ENCODE measurements around the gene DEFB124.
"Not testable (repeated sequence)": the region's sequence is repeated elsewhere in the genome, so short reads cannot be mapped to it uniquely, and the experiment has no call there.

The DEFB124 gene

DNA sequence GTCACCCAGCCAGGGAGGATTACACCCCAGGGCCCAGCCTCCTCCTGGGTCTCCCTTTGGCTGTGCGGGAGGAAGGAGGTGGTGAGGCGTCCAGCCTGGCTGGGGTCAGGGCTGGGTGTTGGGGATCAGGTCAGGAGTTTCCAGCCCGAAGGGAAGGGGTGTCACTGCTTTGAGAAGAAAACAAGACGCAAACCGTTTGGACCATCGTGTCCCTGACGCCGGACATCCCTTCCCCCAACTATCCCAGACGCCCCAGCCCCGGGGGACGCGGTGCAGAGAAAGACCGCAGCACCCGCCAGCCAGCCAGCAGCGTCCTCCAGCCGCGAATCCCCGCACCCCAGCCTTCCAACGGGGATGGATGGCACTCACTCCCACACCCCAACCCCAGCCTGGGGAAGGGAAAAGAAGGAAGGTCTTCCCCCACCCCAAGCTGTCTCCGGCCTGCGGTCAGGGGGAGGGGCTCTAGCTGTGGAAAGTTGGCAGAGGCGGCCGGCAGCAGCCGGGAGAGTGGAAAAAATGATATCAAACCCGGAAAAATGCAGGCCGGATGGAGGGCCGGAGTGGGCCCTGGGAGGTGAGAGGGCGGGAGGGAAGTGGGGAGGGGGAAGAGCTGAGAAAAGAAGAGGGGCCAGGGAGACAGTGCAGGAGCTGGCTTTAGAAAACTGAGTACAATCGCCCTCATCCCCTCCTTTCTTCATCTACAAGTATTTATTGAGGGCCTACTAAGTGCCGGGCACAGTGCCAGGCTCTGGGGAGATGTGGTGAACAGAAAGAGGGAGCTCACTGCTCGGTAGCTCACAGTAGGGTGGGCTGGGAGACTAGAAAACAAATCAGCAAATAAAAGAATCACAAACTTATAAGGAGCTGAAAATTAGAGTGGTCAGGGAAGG lies 10.8 kb upstream of the DEFB124 start:
- DNase-seq = no peak

DNA sequence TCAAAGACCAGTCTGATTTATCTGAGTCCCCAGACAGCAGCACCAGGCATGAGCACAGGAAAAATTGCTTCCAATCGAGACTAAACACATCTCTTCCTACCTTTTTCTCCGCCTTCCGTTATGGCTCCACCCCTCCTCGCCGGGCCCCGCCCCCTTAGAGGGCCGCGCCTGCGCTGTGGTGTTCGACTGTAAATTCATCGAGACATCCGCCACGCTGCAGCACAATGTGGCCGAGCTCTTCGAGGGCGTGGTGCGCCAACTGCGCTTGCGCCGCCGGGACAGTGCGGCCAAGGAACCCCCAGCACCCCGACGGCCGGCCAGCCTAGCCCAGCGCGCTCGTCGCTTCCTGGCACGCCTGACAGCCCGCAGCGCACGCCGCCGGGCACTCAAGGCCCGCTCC lies 9.1 kb upstream of the DEFB124 start:
- no peak for DNase-seq

DNA sequence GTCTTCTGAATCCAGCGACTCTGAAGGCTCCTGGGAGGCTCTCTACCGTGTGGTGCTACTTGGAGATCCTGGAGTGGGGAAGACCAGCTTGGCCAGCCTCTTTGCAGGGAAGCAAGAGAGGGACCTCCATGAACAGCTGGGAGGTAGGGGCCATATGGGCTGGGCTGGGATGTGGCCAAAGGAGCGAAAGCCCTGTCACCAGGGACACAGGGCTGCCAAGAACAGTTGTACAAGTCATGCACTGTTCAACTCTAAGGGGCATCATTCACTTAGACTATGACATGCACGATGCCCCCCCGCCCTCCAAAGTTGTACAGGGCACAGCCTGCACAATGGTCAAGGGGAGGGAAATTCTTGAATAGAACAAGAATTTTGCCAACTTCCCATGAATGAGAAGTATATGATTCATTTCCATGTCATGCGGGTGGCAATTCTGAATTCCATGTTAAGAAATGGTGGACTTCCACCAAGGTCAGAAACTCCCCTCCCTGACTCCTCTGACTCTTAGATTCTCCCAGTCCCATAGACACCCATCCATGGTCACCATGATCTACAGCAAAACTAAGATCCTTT lies 1.8 kb upstream of the DEFB124 start:
- no peak for DNase-seq

DNA sequence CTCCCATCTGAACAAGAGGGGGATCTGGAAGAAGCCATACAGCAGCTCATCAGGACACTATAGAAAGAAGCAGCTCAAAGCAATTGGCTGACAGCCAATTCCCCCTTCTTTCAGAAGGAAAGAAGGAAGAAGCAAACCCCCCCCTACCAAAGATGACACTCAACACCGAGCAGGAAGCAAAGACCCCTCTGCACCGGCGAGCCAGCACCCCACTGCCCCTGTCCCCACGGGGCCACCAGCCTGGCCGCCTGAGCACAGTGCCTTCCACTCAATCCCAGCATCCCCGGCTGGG lies 1.3 kb upstream of the DEFB124 start:
- no peak for DNase-seq

DNA sequence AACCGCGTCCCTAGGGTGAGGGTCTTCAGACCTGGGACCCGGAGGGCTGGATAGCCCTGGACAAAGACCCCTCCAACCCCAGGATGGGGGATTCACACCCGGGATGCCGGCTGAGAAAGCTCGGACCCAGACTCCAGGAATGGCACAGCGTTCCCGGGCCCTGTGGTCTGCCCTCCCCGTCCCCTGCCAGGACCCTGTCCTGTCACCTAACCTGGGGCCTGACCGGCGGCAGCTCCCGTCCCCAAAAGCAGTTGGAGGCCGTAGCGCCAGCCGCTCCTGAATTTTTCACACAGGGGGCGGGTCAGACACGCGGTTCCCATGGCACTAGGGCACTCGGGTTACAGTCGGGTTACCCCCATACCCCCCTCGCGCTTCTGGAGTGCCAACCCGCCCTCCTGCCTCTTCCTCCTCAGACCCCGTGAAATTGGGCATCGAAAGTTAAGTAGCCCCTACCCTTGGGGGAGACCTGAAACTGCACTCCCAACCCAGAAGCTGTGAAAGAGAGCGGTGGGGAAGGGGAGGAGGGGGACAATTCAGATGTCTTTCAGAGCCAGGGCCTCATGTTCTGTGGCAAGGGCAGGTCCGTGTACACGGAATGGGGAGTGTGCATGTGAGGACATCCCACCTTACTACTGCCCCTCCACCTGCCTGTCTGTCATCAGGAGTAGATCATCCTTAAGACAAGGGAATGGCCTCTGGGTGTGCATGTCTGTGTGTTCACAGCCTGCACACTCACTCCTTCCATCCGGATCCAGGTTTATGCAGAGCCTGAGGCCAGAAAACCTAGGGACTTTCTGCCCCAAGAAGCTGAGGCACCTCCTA lies 756 bp upstream of the DEFB124 start:
- no peak for DNase-seq

DNA sequence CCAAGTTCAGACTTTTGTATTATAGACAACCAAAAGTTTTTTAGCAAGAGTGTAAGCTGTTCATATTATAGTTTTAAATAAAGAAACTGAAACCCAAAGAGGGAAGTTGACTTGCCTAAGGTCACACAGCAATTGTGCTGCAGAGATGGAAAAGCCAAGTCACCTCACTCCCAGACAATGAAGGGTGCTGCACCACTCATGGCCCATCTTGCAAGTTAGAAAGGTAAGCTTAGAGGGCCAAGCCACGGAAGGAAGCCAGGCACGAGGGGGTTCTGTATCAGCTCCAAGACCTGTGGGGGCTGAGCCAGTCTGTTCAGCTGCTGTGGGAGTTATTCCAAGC lies 860 bp downstream of the DEFB124 start:
- DNase-seq = no peak

DNA sequence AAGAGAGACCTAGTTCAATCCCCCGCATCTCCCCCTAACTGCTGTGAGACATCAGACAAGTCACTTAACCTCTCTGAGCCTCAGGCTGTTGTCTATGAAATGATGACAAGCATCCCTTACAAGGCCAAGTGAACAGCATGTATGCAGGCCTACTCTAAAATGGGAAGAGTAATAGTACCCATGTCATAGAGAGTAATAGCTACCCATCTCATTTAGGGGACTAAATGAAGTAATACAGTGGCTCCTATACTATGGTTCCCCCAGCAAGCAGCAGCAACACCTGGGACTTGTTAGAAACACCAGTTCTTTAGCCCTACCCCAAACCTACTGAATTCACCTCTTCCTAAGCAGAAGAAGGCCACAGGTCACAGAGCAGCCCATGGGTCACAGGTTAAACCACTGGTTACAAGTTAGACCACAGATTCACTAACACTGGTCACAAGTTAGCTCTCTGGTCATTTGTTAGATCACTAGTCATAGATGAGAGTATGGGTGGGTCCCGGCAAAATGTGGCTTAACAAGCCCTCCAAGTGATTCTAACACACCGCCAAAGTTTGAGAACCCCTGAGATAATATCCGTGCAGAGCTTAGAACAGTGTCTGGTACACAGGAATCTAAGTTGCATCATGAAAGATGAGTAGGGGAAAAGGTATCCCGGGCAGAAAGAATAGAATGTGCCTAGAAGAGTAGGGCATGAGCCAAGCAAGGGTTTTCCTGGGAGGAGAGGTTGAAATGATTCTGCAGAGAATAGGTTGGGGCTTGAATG lies 1.4 kb downstream of the DEFB124 start:
- no peak for DNase-seq

DNA sequence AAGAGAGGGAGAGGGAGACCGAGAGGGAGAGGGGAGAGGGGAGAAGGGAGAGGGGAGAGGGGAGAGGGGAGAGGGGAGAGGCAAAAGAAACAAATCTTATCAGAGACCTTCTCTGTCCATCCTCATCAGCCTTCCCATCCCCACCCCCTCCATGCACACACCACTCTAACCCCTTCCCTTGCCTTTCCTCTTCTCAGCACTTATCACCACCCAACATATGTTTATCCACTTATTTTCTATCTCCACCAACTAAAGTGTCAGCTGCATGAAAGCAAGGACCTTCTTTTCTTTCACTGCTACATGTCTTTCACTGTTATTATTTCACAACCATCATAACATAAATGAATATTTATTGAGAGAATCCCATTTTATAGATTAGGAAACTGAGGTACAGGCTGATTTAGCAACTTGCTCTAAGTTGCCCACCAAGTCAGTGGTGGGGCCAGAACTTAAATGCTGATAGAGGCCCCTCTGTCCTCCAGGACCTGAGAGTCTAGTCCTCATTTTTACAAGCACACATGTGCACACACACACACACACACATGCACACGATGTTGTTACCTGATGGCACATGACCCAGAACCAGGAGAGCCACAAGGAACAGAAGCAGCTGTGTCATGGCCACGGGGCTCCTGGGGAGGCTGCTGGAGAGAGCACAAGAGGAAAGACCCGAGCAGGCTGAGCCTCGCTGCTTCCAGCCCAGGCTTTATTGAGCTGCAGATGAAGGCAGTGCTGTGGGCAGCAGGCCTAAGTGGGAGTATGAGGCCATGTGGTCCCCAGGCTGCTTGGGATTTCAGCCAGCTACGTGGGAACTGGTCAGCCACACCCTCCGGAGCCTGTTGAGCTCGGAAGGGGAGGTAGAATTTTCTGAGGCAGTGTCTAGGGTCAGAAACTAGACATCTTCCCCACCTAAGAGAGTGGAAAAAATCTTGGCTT lies 2.3 kb downstream of the DEFB124 start:
- no peak for DNase-seq

DNA sequence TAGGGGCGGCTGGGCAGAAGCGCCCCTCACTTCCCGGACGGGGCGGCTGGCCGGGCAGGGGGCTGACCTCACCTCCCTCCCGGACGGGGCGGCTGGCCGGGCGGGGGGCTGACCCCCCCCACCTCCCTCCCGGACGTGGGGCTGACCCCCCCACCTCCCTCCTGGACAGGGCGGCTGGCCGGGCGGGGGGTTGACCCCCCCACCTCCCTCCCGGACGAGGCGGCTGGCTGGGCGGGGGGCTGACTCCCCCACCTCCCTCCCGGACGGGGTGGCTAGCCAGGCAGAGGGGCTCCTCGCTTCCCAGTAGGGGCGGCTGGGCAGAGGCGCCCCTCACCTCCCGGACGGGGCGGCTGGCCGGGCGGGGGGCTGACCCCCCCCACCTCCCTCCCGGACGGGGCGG lies 4.0 kb downstream of the DEFB124 start:
- not testable (repeated sequence) for DNase-seq

DNA sequence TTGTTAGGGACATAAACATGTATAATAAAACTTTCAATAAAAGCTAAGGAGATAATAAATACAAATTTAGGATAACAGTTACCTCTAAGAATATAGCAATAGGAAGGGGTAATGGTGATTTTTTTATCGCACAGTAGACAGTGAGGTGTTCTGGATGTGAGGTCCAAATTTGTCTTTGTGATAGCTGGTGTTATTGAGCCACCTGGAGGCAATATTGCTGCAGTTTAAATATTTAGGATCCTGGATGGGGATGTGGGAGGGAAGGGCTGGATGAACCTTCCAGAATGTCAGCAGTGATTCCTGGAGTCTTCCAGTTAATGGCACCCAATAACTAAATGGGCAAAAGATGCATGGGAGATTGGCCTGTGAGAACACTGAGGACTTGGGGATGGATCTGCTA lies 20.6 kb downstream of the DEFB124 start:
- no peak for DNase-seq

DNA sequence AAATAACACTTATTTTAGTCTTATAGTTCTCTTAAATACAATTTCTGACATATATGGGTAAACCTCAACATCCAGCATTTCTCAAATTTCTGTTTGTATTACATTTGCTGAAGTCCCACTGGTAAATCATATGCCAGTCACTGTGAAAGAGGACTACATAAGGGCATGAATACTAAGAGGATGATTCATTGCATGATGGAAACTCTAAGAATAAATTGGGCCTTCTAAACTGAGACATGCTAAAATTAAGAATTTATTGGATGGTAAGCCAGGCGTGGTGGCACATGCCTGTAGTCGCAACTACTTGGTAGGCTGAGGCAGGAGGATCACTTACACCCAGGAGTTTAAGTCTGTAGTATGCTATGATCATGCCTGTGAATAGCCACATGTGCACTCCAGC lies 22.4 kb downstream of the DEFB124 start:
- DNase-seq = no peak

DNA sequence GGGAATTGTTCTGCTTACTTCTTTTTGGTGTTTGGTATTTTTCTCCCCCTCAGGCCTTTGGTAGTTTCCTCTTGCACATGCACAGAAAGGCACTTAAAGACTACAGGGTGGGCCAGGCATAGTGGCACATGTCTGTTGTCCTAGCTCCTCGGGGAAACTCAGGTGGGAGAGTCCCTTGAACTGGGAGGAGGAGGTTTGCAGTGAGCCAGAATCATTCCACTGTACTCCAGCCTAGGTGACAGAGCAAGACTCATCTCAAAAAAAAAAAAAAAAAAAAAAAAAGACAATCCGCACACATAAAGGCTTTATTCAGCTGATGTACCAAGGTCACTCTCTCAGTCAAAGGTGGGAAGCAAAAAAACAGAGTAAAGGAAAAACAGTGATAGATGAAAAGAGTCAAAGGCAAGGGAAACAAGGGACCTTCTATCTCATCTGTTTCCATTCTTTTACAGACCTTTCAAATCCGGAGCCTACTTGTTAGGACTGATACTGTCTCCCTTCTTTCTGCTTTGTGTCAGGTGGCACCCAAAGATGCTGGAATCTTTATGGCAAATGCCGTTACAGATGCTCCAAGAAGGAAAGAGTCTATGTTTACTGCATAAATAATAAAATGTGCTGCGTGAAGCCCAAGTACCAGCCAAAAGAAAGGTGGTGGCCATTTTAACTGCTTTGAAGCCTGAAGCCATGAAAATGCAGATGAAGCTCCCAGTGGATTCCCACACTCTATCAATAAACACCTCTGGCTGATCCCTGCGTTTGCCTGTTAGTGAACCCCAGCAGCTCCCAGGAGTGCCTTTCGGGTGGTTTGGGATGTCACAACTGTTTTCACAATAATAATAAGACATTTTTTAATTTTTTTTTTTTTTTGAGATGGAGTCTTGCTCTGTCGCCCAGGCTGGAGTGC lies 25.2 kb downstream of the DEFB124 start:
- no peak for DNase-seq

DNA sequence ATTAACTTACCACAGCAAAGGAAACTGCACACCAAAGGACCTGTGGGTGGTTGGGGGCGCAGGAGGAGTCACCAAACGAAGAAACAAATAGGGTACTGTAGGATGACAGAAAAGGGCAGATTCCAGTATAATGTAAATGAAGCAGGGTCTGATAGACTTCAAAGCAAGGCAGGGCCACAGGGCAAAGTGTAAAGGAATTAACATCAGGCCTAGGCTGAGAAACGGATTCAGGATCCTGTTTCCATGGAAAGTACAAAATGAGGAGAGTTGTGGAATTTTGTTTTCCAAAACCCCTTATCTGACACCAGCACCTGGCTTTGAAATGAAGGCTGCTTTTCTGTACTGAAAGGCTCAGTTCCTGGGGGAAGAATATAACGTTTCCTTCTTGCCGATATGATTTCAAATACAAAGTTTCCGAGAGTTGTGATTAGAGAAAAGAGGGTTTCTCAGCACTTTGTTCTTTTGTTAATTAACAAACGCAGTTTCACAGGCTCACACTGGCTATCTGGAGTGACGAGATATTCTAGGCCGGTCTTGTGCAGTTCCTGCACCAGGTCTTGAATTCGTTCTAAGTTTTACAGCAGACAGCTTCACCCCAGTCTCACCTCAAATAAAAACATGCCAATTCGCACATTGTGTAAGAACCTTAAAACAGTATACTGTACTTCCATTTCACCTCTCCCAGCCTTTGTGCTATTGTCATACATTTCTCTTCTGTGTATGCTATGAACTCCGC lies 28.7 kb downstream of the DEFB124 start:
- no peak for DNase-seq

DNA sequence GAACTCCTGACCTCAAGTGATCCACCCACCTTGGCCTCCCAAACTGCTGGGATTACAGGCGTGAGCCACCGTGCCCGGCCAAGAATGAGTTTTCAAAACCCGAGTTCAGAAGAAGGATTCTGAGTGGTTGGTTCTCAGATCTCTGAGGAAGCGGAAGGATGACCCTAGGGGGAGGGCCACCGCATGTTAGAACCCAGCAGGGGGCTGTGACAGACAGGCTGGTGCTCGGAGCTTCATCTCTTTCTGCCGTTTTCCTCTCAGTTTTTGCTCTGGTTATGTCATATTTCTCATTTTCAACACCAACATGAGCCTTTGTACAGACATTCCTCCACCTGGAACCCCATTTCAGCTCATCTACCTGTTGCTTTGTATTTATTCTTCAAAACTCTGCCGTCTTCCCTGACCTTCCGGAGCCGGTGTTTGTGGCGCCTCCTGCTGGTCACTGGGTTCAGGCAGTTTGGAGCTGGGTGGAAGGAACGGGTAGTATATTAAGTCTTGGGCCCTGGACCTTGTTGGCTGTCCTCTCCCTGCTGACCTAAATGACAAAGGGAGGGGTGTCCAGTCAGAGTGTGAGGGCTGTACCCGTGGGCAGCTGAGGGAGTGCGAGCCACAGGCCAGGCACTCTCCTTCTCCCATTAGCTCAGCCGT lies 34.8 kb downstream of the DEFB124 start, which contains the start of gene DEFB123:
DEFB123 (plus strand) TSS at position 621 of the 648 bp plus-strand sequence. CDS start 67 bp downstream, outside the sequence.
- DNase-seq = no peak

DNA sequence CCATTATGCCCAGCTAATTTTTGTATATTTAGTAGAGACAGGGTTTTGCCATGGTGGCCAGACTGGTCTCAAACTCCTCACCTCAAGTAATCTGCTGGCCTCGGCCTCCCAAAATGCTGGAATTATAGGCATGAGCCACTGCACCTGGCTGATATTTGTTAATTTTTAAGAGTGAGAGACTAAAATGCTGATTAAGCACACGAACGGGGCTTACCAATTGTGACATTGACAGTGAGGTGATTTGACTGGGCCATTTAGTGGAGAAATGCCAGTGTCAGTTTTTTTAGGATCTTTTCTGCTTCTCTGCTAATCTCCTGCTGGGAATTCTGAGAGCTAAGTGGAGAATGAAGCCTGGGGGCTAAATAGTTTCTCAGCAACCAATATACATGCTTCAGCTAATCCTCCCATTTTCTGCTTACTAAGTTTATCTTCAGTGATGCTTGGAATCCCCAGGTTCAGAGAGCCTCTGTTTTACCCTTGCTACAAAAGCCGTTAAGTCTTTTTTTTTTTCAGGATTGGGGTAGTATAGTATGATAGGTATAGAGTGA lies 44.3 kb downstream of the DEFB124 start:
- DNase-seq = no peak

DNA sequence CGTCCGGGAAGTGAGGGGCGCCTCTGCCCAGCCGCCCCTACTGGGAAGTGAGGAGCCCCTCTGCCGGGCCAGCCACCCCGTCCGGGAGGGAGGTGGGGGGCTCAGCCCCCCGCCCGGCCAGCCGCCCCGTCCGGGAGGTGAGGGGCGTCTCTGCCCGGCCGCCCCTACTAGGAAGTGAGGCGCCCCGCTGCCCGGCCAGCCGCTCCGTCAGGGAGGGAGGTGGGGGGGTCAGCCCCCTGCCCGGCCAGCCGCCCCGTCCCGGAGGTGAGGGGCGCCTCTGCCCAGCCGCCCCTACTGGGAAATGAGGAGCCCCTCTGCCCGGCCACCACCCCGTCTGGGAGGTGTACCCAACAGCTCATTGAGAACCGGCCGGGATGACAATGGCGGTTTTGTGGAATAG lies 47.4 kb downstream of the DEFB124 start:
- DNase-seq = not testable (repeated sequence)

DNA sequence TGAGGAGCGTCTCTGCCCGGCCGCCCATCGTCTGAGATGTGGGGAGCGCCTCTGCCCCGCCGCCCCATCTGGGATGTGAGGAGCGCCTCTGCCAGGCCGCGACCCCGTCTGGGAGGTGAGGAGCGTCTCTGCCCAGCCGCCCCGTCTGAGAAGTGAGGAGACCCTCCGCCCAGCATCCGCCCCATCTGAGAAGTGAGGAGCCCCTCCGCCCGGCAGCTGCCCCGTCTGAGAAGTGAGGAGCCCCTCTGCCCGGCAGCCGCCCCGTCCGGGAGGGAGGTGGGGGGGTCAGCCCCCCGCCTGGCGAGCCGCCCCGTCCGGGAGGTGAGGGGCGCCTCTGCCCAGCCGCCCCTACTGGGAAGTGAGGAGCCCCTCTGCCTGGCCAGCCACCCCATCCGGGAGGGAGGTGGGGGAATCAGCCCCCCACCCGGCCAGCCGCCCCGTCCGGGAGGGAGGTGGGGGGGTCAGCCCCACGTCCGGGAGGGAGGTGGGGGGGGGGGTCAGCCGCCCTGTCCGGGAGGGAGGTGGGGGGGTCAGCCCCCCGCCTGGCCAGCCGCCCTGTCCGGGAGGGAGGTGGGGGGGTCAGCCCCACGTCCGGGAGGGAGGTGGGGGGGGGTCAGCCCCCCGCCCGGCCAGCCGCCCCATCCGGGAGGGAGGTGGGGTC lies 47.9 kb downstream of the DEFB124 start:
- DNase-seq = not testable (repeated sequence)

DNA sequence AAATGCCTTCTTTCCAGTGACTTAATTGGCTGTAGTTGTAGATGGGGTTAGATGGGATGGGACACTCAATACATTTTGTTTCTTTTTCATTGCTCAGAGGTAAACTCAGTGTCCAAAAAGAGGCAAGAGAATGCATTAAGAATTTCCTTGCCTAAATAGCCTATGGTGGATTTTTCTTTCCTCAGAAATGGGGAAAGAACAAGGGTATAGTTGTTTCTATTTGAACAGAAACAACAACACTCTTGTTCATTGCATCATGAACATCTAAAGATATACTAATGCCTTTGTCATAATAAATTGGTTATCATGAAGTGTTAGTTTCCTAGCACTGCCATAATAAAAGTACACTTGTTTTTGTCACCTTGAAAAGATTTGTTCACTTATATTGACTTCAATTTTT lies 49.1 kb downstream of the DEFB124 start:
- DNase-seq = no peak

DNA sequence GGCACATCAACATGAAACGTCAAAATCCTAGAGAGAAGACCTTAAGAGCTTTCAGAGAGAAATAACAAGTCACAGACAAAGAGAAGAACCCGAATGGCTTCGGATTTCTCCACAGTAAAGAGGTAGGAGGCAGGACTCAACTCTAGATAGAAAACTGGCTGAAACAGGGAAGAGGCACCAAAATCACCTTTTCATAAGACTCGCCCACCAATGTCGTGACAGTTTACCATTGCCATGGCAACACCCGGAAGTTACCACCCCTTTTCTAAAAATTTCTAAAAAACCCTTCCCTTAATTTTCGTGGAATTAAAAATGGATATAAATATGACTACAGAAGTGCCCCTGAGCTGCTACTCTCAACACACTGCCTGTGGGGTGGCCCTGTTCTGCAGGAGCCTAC lies 56.6 kb downstream of the DEFB124 start:
- DNase-seq = no peak

Data from activated CD4-positive, CD25-positive, alpha-beta regulatory T cell (primary cell).